HG03280 (cell line): Measurements from ENCODE around the gene DENND1B.
"Not testable (repeated sequence)": the region's sequence is repeated elsewhere in the genome, so short reads cannot be mapped to it uniquely, and the experiment has no call there.

Experiments
- ATAC-seq: cut with Tn5 transposase; IDR thresholded peaks from one replicate; pipeline ENCODE4 v1.9.1; 2021; ENCODE audit warnings: mild to moderate bottlenecking, moderate library complexity; ENCODE audit not compliant: unreplicated experiment

Gene DENND1B

GRCh38 chr1:197575531-197575930 is 199.7 kb downstream of the DENND1B start:
- ATAC-seq: not testable (repeated sequence)

DNA sequence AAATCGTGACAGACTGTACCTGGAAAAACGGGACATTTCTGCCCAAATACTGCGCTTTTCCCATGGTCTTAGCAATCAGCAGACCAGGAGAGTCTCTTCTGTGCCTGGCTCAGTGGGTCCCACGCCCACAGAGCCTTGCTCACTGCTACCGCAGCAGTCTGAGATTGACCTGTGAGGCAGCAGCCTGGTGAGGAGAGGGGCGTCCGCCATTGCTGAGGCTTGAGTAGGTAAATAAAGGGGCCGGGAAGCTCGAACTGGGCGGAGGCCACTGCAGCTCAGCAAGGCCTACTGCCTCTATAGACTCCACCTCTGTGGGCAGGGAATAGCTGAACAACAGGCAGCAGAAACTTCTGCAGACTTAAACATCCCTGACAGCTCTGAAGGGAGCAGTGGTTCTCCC is 203.1 kb downstream of the DENND1B start:
- no peak for ATAC-seq

GRCh38 chr1:197567442-197567841 is 207.8 kb downstream of the DENND1B start:
- ATAC-seq: no peak

- no peak for ATAC-seq
Observed at GRCh38 chr1:197561041-197561440, 214.2 kb downstream of the DENND1B start.

DNA sequence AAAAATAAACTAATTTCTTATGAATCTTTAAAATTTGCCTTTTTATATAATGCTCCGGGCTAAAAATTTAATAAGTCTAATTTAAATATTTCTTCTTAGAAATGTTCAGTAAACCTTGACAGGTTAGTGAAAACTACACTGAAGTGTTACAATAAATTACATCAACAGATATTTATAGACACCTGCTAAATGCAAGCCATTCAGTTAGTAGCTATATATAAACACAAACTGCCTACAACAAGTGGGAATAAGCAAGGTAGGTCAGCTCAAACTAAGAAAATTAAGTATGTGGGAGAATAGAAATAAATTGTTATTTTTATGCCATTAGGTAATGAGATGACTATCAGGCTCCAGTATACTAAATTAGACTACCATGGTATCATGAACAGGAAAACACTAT is 215.6 kb downstream of the DENND1B start:
- no peak for ATAC-seq

DNA sequence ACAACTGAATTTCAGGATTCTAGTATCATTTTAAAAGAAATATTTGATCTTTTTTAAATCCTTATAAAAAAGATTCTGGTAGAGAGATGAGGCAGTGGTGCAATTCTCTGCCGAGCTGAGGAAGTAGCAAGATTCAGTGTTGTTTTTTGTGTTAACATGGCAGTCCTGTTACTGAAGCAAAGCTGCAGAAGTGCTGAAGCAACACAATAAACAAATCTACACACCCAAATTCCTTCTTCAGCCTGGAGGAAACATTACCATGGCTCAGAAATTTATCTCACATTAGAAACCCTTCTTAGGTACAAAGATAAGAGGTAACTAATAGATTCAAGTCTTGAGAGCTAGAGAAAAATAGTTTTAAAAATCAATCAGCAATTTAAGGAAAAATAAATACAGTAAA is 216.0 kb downstream of the DENND1B start:
- no peak for ATAC-seq

- no peak for ATAC-seq
Observed at GRCh38 chr1:197557302-197557701, 218.0 kb downstream of the DENND1B start.

GRCh38 chr1:197553281-197553680 is 222.0 kb downstream of the DENND1B start:
- ATAC-seq: no peak

DNA sequence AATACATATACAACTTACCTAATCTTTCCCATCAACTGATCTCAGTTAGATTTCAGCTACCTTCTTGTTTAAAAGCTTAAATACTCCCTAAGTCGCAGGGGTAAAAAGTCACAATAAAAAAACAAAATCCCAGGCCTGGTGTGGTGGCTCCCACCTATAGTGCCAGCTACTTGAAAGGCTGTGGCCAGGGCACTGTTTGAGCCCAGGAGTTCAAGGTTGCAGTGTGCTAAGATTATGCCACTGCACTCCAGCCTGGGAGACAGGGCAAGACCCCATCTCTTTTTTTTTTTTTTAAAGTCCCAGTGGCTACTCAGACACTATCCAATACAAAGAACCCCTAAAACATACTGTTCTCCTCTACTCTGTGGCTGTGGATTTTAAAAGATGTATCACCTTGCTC is 228.3 kb downstream of the DENND1B start:
- ATAC-seq: no peak

- no peak for ATAC-seq
Observed at GRCh38 chr1:197544553-197544952, 230.7 kb downstream of the DENND1B start.

DNA sequence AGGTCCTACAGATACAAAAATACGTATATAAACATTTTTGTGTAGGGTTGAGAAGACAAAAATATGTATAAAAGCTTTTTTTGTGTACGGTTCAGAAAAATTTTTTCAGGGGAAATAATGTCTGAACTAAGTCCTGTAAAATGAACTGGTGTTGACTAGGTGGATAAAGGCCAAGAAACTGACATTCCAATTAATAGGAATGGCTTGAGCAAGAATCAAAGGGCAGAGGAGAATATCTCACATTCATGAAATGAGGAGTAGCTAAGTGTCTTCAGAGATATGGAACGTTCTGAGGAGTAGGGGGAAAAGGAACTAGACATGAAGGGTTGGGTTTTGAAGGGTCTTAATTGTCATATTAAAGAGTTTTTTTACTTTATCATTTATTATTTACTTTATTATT is 231.2 kb downstream of the DENND1B start:
- ATAC-seq: no peak

GRCh38 chr1:197541411-197541810 is 233.9 kb downstream of the DENND1B start:
- ATAC-seq: no peak

DNA sequence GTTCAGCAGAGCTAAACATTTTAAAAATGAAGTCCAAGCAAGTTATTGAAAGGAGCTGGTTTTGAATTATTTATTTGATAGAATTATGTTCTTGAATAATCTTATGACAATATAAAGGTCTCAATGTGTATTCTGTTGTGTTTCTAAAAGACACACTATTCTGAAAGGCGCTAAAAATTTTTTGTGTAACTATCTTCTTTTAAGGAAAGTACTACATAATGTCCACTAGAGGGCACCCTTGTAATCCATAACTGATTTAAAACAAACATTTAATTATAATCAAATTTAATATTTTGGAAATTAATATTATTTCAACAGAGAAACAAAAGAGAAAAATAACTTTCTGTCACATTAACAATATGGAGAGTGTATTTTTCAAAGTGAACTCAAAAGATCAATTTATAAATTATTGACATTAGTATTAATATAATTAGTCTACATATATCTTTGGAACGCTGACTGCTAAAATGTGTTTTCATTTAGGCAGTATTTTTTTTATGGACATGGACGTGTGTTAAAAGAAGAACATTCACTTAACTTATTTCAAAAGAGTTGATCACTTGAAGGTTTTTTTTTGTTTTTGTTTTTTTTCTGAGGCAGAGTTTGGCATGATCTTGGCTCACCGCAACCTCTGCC is 248.4 kb downstream of the DENND1B start:
- ATAC-seq: peak; percentile 50

GRCh38 chr1:197521118-197521739 is 254.1 kb downstream of the DENND1B start:
- peak; percentile 85 for ATAC-seq

DNA sequence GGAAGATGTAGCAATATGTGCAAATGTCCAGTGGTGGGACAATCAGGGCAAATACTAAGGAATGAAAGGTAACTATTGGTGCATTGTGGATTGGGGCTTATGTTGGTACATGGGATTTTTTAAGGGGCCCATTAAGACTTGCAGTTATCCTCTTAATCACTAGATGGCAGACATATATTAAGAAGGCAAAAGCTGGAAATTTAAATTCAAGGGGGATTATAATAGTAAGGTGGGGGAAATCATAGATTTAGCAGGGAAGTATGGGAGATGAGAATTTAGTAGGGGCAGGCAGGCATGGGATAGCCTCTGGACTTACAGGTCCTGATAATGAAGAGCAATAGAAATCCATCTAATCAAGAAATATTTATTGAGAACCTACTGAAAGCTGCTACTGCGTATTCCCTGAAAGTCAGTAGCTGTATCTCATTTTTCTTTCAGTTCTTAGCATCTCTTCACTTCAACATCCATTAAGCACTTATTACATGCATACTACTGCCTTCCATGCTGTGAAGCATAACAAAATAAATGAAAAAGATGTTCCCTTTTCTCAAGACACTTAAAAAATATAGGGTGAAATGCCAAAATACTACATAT is 255.4 kb downstream of the DENND1B start:
- ATAC-seq: no peak

DNA sequence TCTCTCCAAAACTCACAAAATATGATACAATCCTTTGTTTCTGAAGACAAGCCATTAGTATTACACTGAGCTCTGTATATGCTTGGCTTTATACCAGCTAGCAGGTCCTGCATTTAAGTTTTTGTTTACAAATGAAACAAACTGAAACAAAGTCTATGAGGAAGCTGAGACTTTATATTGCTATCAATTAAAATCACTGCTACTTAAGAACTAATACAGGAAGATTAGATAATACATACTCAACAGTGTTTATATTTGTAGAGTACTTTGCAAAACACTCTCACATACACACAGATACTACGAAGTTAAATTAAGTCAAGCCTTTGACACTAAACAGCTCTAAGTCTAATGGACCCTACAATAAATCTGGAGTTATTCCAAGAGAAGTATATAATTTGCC is 259.9 kb downstream of the DENND1B start:
- ATAC-seq: no peak

- ATAC-seq: no peak
Observed at GRCh38 chr1:197510691-197511378, 264.4 kb downstream of the DENND1B start.

- no peak for ATAC-seq
Observed at GRCh38 chr1:197496722-197497121, 278.6 kb downstream of the DENND1B start.

DNA sequence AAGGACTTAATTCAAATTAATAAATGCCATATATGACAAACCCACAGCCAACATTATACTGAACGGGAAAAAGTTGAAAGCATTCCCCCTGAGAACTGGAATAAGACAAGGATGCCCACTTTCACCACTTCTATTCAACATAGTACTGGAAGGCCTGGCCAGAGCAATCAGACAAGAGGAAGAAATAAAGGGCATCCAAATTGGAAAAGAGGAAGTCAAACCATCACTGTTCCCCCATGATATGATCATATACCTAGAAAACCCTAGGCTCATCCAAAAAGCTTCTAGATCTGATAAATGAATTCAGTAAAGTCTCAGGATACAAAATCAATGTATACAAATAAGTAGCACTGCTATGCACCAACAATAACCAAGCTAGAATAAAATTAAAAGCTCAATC is 283.8 kb downstream of the DENND1B start:
- not testable (repeated sequence) for ATAC-seq

DNA sequence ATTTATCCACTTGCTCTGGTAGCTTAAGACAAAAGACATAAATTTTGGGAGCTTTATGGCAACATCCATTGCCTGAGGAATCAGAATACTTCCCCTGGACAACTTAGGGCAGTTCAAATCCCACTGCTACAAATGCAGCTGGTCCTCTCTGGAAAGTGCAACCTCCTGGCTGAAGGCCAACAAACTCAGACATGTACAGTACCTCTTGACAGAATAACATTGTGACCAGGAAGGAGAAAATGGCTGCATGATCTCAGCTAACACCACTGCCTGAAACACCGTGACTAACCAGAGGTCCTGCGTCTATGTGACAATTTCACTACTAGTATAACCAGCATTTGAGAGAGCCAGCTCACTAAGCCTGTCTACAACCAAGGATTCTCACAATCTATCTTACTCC is 288.3 kb downstream of the DENND1B start:
- ATAC-seq: no peak

- no peak for ATAC-seq
Observed at GRCh38 chr1:197485790-197486189, 289.5 kb downstream of the DENND1B start.

DNA sequence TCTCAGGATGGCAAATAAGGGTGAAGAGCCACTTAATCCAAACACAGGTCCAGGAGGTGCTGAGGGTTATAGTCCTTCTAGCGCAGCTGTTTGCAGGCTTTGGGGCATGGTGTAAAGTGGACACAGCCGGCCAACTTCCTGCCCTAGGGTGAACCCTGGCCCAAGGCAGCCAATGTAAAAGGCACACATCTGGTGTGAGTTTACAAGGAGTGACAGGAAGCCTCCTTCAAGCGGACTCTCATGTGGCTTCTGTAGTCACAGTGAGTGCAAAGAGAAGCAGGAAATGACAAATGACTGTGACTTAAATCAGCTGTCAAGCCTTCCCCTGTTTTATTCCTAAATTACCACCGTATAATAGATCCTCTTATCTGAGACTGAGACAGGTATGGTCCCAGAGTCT is 294.2 kb downstream of the DENND1B start:
- ATAC-seq: no peak
